HL-60 (cell line): ENCODE data around the gene CYP2A6.
"Not testable (repeated sequence)": the region's sequence is repeated elsewhere in the genome, so short reads cannot be mapped to it uniquely, and the experiment has no call there.

Experiments
- CTCF ChIP-seq: IDR thresholded peaks from one replicate; pipeline ENCODE4 v1.5.1; 2011; ENCODE audit warnings: low read length, control low read depth, inconsistent platforms; ENCODE audit not compliant: insufficient read depth
- GABPA ChIP-seq: IDR thresholded peaks from 2 replicates; pipeline ENCODE4 v1.6.1; 2012; ENCODE audit warnings: low read depth
- POLR2AphosphoS5 ChIP-seq: IDR thresholded peaks from 2 replicates; pipeline ENCODE4 v1.6.1; 2012; ENCODE audit warnings: low read depth
- TF ChIP-seq, protein P1 (sequence below): IDR thresholded peaks from 2 replicates; pipeline ENCODE4 v1.6.1; 2012; ENCODE audit warnings: low read depth; ENCODE audit not compliant: insufficient replicate concordance

- not testable (repeated sequence) for TF ChIP-seq CTCF, GABPA, POLR2AphosphoS5
- TF ChIP-seq, protein P1, sequence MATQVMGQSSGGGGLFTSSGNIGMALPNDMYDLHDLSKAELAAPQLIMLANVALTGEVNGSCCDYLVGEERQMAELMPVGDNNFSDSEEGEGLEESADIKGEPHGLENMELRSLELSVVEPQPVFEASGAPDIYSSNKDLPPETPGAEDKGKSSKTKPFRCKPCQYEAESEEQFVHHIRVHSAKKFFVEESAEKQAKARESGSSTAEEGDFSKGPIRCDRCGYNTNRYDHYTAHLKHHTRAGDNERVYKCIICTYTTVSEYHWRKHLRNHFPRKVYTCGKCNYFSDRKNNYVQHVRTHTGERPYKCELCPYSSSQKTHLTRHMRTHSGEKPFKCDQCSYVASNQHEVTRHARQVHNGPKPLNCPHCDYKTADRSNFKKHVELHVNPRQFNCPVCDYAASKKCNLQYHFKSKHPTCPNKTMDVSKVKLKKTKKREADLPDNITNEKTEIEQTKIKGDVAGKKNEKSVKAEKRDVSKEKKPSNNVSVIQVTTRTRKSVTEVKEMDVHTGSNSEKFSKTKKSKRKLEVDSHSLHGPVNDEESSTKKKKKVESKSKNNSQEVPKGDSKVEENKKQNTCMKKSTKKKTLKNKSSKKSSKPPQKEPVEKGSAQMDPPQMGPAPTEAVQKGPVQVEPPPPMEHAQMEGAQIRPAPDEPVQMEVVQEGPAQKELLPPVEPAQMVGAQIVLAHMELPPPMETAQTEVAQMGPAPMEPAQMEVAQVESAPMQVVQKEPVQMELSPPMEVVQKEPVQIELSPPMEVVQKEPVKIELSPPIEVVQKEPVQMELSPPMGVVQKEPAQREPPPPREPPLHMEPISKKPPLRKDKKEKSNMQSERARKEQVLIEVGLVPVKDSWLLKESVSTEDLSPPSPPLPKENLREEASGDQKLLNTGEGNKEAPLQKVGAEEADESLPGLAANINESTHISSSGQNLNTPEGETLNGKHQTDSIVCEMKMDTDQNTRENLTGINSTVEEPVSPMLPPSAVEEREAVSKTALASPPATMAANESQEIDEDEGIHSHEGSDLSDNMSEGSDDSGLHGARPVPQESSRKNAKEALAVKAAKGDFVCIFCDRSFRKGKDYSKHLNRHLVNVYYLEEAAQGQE: not testable (repeated sequence)
Measured at GRCh38 chr19:40846722-40847121, 3.5 kb downstream of the CYP2A6 start.
